HL-60 (cell line): Measurements from ENCODE around the gene RB1.

ENCODE experiments used
- CTCF ChIP-seq: IDR thresholded peaks from one replicate; pipeline ENCODE4 v1.5.1; 2011; ENCODE audit warnings: low read length, control low read depth, inconsistent platforms; ENCODE audit not compliant: insufficient read depth
- POLR2AphosphoS5 ChIP-seq: IDR thresholded peaks from 2 replicates; pipeline ENCODE4 v1.6.1; 2012; ENCODE audit warnings: low read depth
- REST ChIP-seq: IDR thresholded peaks from 2 replicates; pipeline ENCODE4 v1.6.1; 2012; ENCODE audit warnings: low read depth; ENCODE audit not compliant: insufficient replicate concordance
- SPI1 ChIP-seq: IDR thresholded peaks from 2 replicates; pipeline ENCODE4 v1.6.1; 2012; ENCODE audit warnings: low read depth, mild to moderate bottlenecking, borderline replicate concordance

DNA sequence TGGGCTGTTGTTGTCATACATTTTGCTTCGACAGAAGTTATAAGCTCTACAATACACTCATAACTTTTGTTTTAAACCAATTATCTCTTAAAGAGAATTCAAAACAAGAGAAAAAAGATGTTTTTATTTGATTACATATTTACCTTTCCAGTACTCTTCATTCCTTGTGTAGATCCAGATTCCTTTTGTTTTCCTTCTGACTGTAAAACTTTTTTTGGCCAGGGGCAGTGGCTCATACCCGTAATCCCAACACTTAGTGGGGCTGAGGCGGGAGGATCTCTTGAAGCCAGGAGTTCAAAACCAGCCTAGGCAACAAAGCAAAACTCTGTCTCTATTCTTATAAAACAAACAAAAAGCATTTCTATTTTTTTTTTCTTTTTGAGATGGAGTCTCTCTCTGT is 87.7 kb downstream of the RB1 start:
- no peak for TF ChIP-seq CTCF
- TF ChIP-seq POLR2AphosphoS5 = no peak
- no peak for TF ChIP-seq REST
- TF ChIP-seq SPI1 = no peak
